Measurements from ENCODE around the gene CACNA1H. TPM values are rescaled to one million over a fixed set of nuclear protein-coding genes. Genes with fewer than 3 reads are reported as not detected.

CACNA1H gene
- total and polyA plus RNA-seq, 9 of the 15 experiments (the other 6 are each of a cell fraction or from before 2014, with no cell fraction given): 0.10 to 0.18 TPM; not detected in 7

- H2AFZ ChIP-seq (ENCODE audit: low read depth, low read length): no peak overlapping the region
- no peak overlapping the region for H3K4me2 ChIP-seq (ENCODE audit: insufficient read depth, low read length)
- no peak for TF ChIP-seq MITF (IDR thresholded peaks at IDR 0.05)
- TF ChIP-seq PCBP1 (IDR thresholded peaks at IDR 0.05; ENCODE audit: low read depth, low read length, poor library complexity, severe bottlenecking): peak; percentile 13
- H3K9ac ChIP-seq (ENCODE audit: insufficient read depth in 1 of 2, low read depth in 2 of 2, low read length in 2 of 2): no peak overlapping the region
- no peak overlapping the region for H3K27ac ChIP-seq (ENCODE audit: extremely low read depth, low read depth, low read length)
- POLR2A ChIA-PET: interaction anchor here (0.6 to 0.7 kb wide), 2 partner anchors 19 to 65 kb away, joined by 3 read pairs; no protein-coding TSS in a partner anchor
- H3K4me3 ChIP-seq: no peak overlapping the region
- FAIRE-seq (no peak), DNase-seq (ENCODE audit: extremely low read depth in 1 of 4, low spot score in 3 of 4) (peak in 2 of 4 experiments; percentile 51 to 56), ATAC-seq (no peak)
- peaks cover 0 to 84% of the 10 kb centered on the region in 2 experiments; a peak in 2 of 5 replicates for H3K4me1 ChIP-seq (replicated peaks in 1 of 2; ENCODE audit: control insufficient read depth in 2 of 2, insufficient read depth in 2 of 2, low read length in 2 of 2)
- in situ Hi-C loops (cut with MboI) (no loop called here), intact Hi-C loops (cut with micrococcal nuclease) (no loop called here)
- no peaks in the 10 kb centered on the region for H3K36me3 ChIP-seq (ENCODE audit: control insufficient read depth, insufficient read depth, low read length)
- H3K9me1 ChIP-seq (ENCODE audit: control insufficient read depth, insufficient read depth, low read length): no peaks in the 10 kb centered on the region
- BruUV-seq (replicated peaks): no TSS peak
- CTCF ChIA-PET (ENCODE audit: low intra/inter-chr PET ratio): no interaction called here
- WGBS (ENCODE audit: insufficient coverage, low coverage, missing lambda C conversion rate): 50% methylated on average over 18 of the region's 94 CpGs
- peaks cover 28 to 66% of the 10 kb centered on the region in 2 experiments for H3K27me3 ChIP-seq (ENCODE audit: control insufficient read depth in 2 of 2, insufficient read depth in 2 of 2, low read length in 2 of 2)
- no peaks in the 10 kb centered on the region for H3K79me2 ChIP-seq (ENCODE audit: control insufficient read depth, insufficient read depth, low read length)
- peaks cover 18% of the 10 kb centered on the region for H4K20me1 ChIP-seq (replicated peaks; ENCODE audit: control insufficient read depth, insufficient read depth, low read length)
- no peaks in the 10 kb centered on the region for H3K9me3 ChIP-seq (replicated peaks; ENCODE audit: control insufficient read depth, insufficient read depth, low read depth, low read length)
Measured at GRCh38 chr16:1153480-1154160, 714 bp downstream of the CACNA1H start.

All from K562 (cell line).